HEK293 (cell line): ENCODE results near the gene SETD1A.

Source experiments
- CTCF ChIA-PET: fragments of 350-600 bp; formaldehyde crosslinking; extraction: SDS; loops from one replicate; lab custom pipeline; 2021; ENCODE audit warnings: antibody characterized with exemption; lab: Yijun Ruan, JAX
- POLR2A ChIA-PET: fragments of 300-600 bp; formaldehyde crosslinking; extraction: SDS; loops from one replicate; lab custom pipeline; 2020; ENCODE audit warnings: antibody characterized with exemption, inconsistent platforms; lab: Yijun Ruan, JAX
- H3K27ac ChIP-seq: fragments of 200-500 bp; sonication (Bioruptor generic); 2 replicates; pipeline ENCODE4 v1.5.1; 2014; ENCODE audit warnings: low read depth, low read length, control low read depth, inconsistent platforms; ENCODE audit errors: extremely low read depth
- H3K36me3 ChIP-seq, 2 experiments: fragments of 200-500 bp in 1 of 2; sonication (Bioruptor generic) in 1 of 2; 1 replicate in 1 of 2; 2 replicates in 1 of 2; pipeline ENCODE4 v1.5.1; 2014 to 2017; ENCODE audit warnings: inconsistent platforms in 2 of 2, low read length in 2 of 2; ENCODE audit not compliant: control insufficient read depth in 2 of 2, insufficient read depth in 1 of 2
- H3K4me1 ChIP-seq: fragments of 200-500 bp; sonication (Bioruptor generic); 2 replicates; pipeline ENCODE4 v1.5.1; 2014; ENCODE audit warnings: mild to moderate bottlenecking, low read length, inconsistent platforms; ENCODE audit not compliant: control insufficient read depth, insufficient read depth
- H3K4me3 ChIP-seq: 2 replicates; pipeline ENCODE4 v1.5.1; 2011; ENCODE audit warnings: low read depth, mild to moderate bottlenecking, control low read depth, low read length, moderate library complexity
- H3K9me3 ChIP-seq: fragments of 200-500 bp; sonication (Bioruptor generic); 2 replicates; pipeline ENCODE4 v1.5.1; 2014; ENCODE audit warnings: low read depth, low read length, inconsistent platforms; ENCODE audit not compliant: control insufficient read depth, insufficient read depth
- EGR2 ChIP-seq: fragments of 450-650 bp; formaldehyde crosslinking; IDR thresholded peaks from 2 replicates; pipeline ENCODE4 v1.5.1; 2016; ENCODE audit warnings: low read depth, missing biosample characterization, missing genetic modification characterization
- GLIS2 ChIP-seq: fragments of 450-650 bp; formaldehyde crosslinking; IDR thresholded peaks from 2 replicates; pipeline ENCODE4 v1.5.1; 2016; ENCODE audit warnings: missing biosample characterization, missing genetic modification characterization
- HOXC10 ChIP-seq: sonication (generic); formaldehyde crosslinking; IDR thresholded peaks from 2 replicates; pipeline ENCODE4 v1.8.1; 2023; ENCODE audit warnings: mild to moderate bottlenecking, missing genetic modification reagents
- KLF9 ChIP-seq: fragments of 450-650 bp; formaldehyde crosslinking; IDR thresholded peaks from 2 replicates; pipeline ENCODE4 v1.5.1; 2016; ENCODE audit warnings: missing biosample characterization, missing genetic modification characterization, low read depth
- MYNN ChIP-seq: fragments of 450-650 bp; formaldehyde crosslinking; IDR thresholded peaks from 2 replicates; pipeline ENCODE4 v1.5.1; 2016; ENCODE audit warnings: missing biosample characterization, missing genetic modification characterization, borderline replicate concordance
- SP3 ChIP-seq: fragments of 450-650 bp; formaldehyde crosslinking; IDR thresholded peaks from 2 replicates; pipeline ENCODE4 v1.5.1; 2016; ENCODE audit warnings: missing biosample characterization, missing genetic modification characterization
- ZNF132 ChIP-seq: fragments of 450-650 bp; formaldehyde crosslinking; IDR thresholded peaks from 2 replicates; pipeline ENCODE4 v1.5.1; 2017; ENCODE audit warnings: missing biosample characterization, missing genetic modification characterization, borderline replicate concordance
- ZNF211 ChIP-seq: fragments of 450-650 bp; formaldehyde crosslinking; IDR thresholded peaks from 2 replicates; pipeline ENCODE4 v1.5.1; 2016; ENCODE audit warnings: low read depth, missing biosample characterization, missing genetic modification characterization
- ZNF23 ChIP-seq: fragments of 450-650 bp; formaldehyde crosslinking; IDR thresholded peaks from 2 replicates; pipeline ENCODE4 v1.5.1; 2016; ENCODE audit warnings: missing biosample characterization, missing genetic modification characterization, borderline replicate concordance
- ZNF341 ChIP-seq: fragments of 450-650 bp; formaldehyde crosslinking; IDR thresholded peaks from 2 replicates; pipeline ENCODE4; 2016; ENCODE audit warnings: low read depth, missing biosample characterization, missing genetic modification characterization
- ZNF354C ChIP-seq: fragments of 450-650 bp; formaldehyde crosslinking; IDR thresholded peaks from 2 replicates; pipeline ENCODE4 v1.5.1; 2016; ENCODE audit warnings: missing biosample characterization, missing genetic modification characterization, low read depth, borderline replicate concordance
- ZNF404 ChIP-seq: fragments of 450-650 bp; formaldehyde crosslinking; IDR thresholded peaks from 2 replicates; pipeline ENCODE4 v1.5.1; 2017; ENCODE audit warnings: missing biosample characterization, missing genetic modification characterization
- ZNF530 ChIP-seq: fragments of 450-650 bp; formaldehyde crosslinking; IDR thresholded peaks from 2 replicates; pipeline ENCODE4 v1.5.1; 2016; ENCODE audit warnings: low read depth, missing biosample characterization, missing genetic modification characterization
- ZNF561 ChIP-seq: fragments of 450-650 bp; IDR thresholded peaks from 2 replicates; pipeline ENCODE4 v1.5.1; 2018; ENCODE audit warnings: missing biosample characterization, missing genetic modification characterization, borderline replicate concordance
- ZSCAN23 ChIP-seq: fragments of 450-650 bp; formaldehyde crosslinking; IDR thresholded peaks from 2 replicates; pipeline ENCODE4 v1.5.1; 2016; ENCODE audit warnings: missing biosample characterization, missing genetic modification characterization
- TF ChIP-seq, protein P1 (sequence below): fragments of 450-650 bp; formaldehyde crosslinking; IDR thresholded peaks from 2 replicates; pipeline ENCODE4 v1.5.1; 2016; ENCODE audit warnings: missing biosample characterization, missing genetic modification characterization
- TF ChIP-seq, protein P2 (sequence below): fragments of 450-650 bp; formaldehyde crosslinking; IDR thresholded peaks from 2 replicates; pipeline ENCODE4 v1.5.1; 2016; ENCODE audit warnings: missing biosample characterization, missing genetic modification characterization, borderline replicate concordance
- TF ChIP-seq, protein P3 (sequence below): fragments of 450-650 bp; formaldehyde crosslinking; IDR thresholded peaks from 2 replicates; pipeline ENCODE4 v1.5.1; 2017; ENCODE audit warnings: missing biosample characterization, missing genetic modification characterization
- TF ChIP-seq, protein P4 (sequence below): fragments of 450-650 bp; formaldehyde crosslinking; IDR thresholded peaks from 2 replicates; pipeline ENCODE4 v1.5.1; 2017; ENCODE audit warnings: missing biosample characterization, missing genetic modification characterization
- TF ChIP-seq, protein P5 (sequence below): fragments of 450-650 bp; formaldehyde crosslinking; conservative IDR thresholded peaks from 2 replicates; pipeline ENCODE4 v1.5.1; 2016; ENCODE audit warnings: low read depth, missing biosample characterization, missing genetic modification characterization

Gene SETD1A

DNA sequence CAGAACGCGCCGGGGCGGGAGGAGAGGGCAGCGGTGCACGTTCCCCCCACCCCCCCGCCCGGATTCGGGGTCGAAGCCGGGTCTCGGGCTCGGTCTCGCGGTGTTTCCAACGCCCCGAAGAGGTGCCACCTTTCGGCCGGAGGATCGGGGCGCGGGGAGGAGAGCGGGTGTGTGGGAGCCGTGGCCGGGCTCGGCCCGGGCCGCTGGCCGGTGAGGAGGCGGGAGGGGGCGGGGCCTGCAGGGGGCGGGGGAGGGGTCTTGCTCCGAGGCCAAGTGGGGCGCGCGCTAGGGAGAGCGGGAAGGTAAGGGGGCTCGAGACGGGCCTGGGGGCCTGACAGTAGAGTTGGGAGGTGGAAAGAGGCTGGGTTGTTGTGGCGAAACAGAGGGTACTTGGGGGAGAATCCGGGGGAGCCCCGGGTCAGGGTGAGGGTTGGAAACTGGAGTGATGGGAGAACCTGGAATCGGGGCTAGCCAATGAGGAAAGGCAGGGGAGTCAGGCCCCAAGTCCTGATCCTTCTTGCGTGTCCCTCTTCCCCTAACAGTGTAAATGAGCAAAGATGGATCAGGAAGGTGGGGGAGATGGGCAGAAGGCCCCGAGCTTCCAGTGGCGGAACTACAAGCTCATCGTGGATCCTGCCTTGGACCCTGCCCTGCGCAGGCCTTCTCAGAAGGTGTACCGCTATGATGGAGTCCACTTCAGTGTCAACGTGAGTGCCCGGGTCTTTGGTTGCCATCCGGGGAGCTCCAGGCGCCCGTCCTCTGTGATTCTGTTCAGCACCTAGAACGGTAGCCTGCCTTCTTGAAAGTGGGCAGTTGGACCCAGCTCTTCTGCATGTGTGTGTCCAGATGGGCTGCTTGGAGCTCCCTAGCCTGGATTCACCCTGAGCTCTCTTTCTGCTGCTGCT is 873 bp downstream of the SETD1A start:
- Histone ChIP-seq H3K4me3 (peak overlapping the region; percentile 90), H3K36me3 (peaks cover 40 to 50% of the 10 kb centered on the region in 2 experiments), H3K27ac (peak overlapping the region; percentile 96; the same call in 1 of the 2 replicates), H3K9me3 (no peaks in the 10 kb centered on the region), H3K4me1 (peaks cover 2% of the 10 kb centered on the region; the same call in 1 of the 2 replicates)
- POLR2A ChIA-PET: interaction anchor here (0.7 to 2.9 kb wide), 5 partner anchors 9 to 159 kb away, joined by 3 to 9 read pairs (median 3); partner anchors contain the start of genes ZNF646 and ZNF668
- CTCF ChIA-PET: interaction anchor here (0.6 to 2.7 kb wide), 5 partner anchors 14 to 203 kb away, joined by 3 to 8 read pairs (median 4); no protein-coding TSS in a partner anchor
- TF ChIP-seq, protein P1, sequence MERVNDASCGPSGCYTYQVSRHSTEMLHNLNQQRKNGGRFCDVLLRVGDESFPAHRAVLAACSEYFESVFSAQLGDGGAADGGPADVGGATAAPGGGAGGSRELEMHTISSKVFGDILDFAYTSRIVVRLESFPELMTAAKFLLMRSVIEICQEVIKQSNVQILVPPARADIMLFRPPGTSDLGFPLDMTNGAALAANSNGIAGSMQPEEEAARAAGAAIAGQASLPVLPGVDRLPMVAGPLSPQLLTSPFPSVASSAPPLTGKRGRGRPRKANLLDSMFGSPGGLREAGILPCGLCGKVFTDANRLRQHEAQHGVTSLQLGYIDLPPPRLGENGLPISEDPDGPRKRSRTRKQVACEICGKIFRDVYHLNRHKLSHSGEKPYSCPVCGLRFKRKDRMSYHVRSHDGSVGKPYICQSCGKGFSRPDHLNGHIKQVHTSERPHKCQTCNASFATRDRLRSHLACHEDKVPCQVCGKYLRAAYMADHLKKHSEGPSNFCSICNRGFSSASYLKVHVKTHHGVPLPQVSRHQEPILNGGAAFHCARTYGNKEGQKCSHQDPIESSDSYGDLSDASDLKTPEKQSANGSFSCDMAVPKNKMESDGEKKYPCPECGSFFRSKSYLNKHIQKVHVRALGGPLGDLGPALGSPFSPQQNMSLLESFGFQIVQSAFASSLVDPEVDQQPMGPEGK (tag by site-specific recombination): peak; percentile 60; the same call in 1 of the 2 replicates
- no peak for TF ChIP-seq MYNN (tag by site-specific recombination)
- TF ChIP-seq ZSCAN23 (tag by site-specific recombination): no peak
- TF ChIP-seq, protein P2, sequence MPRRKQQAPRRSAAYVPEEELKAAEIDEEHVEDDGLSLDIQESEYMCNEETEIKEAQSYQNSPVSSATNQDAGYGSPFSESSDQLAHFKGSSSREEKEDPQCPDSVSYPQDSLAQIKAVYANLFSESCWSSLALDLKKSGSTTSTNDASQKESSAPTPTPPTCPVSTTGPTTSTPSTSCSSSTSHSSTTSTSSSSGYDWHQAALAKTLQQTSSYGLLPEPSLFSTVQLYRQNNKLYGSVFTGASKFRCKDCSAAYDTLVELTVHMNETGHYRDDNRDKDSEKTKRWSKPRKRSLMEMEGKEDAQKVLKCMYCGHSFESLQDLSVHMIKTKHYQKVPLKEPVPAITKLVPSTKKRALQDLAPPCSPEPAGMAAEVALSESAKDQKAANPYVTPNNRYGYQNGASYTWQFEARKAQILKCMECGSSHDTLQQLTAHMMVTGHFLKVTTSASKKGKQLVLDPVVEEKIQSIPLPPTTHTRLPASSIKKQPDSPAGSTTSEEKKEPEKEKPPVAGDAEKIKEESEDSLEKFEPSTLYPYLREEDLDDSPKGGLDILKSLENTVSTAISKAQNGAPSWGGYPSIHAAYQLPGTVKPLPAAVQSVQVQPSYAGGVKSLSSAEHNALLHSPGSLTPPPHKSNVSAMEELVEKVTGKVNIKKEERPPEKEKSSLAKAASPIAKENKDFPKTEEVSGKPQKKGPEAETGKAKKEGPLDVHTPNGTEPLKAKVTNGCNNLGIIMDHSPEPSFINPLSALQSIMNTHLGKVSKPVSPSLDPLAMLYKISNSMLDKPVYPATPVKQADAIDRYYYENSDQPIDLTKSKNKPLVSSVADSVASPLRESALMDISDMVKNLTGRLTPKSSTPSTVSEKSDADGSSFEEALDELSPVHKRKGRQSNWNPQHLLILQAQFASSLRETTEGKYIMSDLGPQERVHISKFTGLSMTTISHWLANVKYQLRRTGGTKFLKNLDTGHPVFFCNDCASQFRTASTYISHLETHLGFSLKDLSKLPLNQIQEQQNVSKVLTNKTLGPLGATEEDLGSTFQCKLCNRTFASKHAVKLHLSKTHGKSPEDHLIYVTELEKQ: no peak
- TF ChIP-seq SP3 (tag by site-specific recombination): peak; percentile 61
- TF ChIP-seq HOXC10 (CRISPR knock-in tag): no peak
- TF ChIP-seq, protein P3, sequence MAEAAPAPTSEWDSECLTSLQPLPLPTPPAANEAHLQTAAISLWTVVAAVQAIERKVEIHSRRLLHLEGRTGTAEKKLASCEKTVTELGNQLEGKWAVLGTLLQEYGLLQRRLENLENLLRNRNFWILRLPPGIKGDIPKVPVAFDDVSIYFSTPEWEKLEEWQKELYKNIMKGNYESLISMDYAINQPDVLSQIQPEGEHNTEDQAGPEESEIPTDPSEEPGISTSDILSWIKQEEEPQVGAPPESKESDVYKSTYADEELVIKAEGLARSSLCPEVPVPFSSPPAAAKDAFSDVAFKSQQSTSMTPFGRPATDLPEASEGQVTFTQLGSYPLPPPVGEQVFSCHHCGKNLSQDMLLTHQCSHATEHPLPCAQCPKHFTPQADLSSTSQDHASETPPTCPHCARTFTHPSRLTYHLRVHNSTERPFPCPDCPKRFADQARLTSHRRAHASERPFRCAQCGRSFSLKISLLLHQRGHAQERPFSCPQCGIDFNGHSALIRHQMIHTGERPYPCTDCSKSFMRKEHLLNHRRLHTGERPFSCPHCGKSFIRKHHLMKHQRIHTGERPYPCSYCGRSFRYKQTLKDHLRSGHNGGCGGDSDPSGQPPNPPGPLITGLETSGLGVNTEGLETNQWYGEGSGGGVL (tag by site-specific recombination): peak; percentile 76; the same call in 1 of the 2 replicates
- TF ChIP-seq GLIS2 (tag by site-specific recombination): peak; percentile 33; the same call in 1 of the 2 replicates
- peak; percentile 72 for TF ChIP-seq KLF9
- TF ChIP-seq EGR2 (tag by site-specific recombination): 0 out of 2 replicates have a peak, but pooled peaks have one; percentile 13
- no peak for TF ChIP-seq ZNF23 (tag by site-specific recombination)
- TF ChIP-seq ZNF354C: no peak
- no peak for TF ChIP-seq ZNF561 (tag by site-specific recombination)
- no peak for TF ChIP-seq ZNF211 (tag by site-specific recombination)
- no peak for TF ChIP-seq ZNF341 (tag by site-specific recombination)
- TF ChIP-seq ZNF132: no peak
- no peak for TF ChIP-seq ZNF404
- TF ChIP-seq ZNF530: no peak
- TF ChIP-seq, protein P4, sequence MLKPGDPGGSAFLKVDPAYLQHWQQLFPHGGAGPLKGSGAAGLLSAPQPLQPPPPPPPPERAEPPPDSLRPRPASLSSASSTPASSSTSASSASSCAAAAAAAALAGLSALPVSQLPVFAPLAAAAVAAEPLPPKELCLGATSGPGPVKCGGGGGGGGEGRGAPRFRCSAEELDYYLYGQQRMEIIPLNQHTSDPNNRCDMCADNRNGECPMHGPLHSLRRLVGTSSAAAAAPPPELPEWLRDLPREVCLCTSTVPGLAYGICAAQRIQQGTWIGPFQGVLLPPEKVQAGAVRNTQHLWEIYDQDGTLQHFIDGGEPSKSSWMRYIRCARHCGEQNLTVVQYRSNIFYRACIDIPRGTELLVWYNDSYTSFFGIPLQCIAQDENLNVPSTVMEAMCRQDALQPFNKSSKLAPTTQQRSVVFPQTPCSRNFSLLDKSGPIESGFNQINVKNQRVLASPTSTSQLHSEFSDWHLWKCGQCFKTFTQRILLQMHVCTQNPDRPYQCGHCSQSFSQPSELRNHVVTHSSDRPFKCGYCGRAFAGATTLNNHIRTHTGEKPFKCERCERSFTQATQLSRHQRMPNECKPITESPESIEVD (tag by site-specific recombination): no peak
- TF ChIP-seq, protein P5, sequence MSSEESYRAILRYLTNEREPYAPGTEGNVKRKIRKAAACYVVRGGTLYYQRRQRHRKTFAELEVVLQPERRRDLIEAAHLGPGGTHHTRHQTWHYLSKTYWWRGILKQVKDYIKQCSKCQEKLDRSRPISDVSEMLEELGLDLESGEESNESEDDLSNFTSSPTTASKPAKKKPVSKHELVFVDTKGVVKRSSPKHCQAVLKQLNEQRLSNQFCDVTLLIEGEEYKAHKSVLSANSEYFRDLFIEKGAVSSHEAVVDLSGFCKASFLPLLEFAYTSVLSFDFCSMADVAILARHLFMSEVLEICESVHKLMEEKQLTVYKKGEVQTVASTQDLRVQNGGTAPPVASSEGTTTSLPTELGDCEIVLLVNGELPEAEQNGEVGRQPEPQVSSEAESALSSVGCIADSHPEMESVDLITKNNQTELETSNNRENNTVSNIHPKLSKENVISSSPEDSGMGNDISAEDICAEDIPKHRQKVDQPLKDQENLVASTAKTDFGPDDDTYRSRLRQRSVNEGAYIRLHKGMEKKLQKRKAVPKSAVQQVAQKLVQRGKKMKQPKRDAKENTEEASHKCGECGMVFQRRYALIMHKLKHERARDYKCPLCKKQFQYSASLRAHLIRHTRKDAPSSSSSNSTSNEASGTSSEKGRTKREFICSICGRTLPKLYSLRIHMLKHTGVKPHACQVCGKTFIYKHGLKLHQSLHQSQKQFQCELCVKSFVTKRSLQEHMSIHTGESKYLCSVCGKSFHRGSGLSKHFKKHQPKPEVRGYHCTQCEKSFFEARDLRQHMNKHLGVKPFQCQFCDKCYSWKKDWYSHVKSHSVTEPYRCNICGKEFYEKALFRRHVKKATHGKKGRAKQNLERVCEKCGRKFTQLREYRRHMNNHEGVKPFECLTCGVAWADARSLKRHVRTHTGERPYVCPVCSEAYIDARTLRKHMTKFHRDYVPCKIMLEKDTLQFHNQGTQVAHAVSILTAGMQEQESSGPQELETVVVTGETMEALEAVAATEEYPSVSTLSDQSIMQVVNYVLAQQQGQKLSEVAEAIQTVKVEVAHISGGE (tag by site-specific recombination): 0 out of 2 replicates have a peak, but pooled peaks have one; percentile 26
